ENCODE measurements around the gene FRMD3. TPM values are rescaled to one million over a fixed set of nuclear protein-coding genes. Genes with fewer than 3 reads are reported as not detected.

Gene FRMD3
- total RNA-seq, 1 donor from 2014 or later = 0.34 TPM

DNA sequence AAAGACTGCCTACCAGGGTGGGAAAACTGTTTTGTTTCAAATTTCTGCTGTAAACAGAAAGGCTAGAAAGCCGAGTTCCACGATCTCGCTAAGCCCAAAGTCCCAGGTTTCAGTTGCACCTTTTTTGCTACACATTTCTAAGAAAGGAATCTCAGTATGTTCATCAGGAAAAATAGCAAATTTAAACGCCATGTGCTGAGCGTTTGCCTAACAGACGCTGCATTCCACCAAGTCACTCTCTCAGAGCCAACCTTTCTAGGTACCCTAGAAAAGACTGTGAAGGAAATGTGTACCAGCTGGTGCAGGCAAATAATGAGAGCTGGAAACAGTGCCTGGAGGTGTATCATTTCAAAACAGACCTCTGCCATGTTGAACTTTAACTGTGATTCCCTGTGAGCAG lies 71.8 kb downstream of the FRMD3 start:
- no peaks in the 10 kb centered on the region for H3K36me3 Mint-ChIP-seq (ENCODE audit: low read depth)
- intact Hi-C loops (cut with micrococcal nuclease) = no loop called here
- no peak for DNase-seq (ENCODE audit: low spot score)
- no peak overlapping the region for H3K4me3 Mint-ChIP-seq (ENCODE audit: low read depth)
- no peak overlapping the region for H3K27ac Mint-ChIP-seq
- no peaks in the 10 kb centered on the region for H3K9me3 Mint-ChIP-seq
- H3K27me3 Mint-ChIP-seq (ENCODE audit: low read depth) = peaks cover 36% of the 10 kb centered on the region
- peaks cover 2% of the 10 kb centered on the region for H3K4me1 Mint-ChIP-seq (ENCODE audit: low read depth)

DNA sequence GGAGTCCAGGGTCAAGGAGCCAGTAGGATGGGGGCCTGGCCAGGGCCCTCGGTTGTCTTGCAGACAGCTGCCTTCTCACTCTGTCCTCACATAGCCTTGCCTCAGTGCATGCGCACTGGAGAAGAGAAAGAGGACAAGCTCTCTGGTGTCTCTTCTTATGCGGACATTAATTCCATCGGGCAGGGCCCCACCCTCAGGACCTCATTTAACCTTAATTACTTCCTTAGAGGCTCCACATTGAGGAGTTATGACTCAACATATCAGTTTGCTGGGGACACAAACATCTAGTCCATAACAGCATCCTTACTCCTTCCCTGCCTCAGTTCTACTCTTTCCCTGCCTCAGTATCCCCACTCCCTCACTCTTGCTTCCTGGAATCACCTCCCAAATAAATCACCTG lies 78.4 kb downstream of the FRMD3 start:
- Mint-ChIP-seq H3K9me3 (no peaks in the 10 kb centered on the region), H3K27me3 (ENCODE audit: low read depth) (no peaks in the 10 kb centered on the region), H3K4me3 (ENCODE audit: low read depth) (no peak overlapping the region), H3K27ac (no peak overlapping the region), H3K36me3 (ENCODE audit: low read depth) (no peaks in the 10 kb centered on the region), H3K4me1 (ENCODE audit: low read depth) (no peaks in the 10 kb centered on the region)
- intact Hi-C loops (cut with micrococcal nuclease) = no loop called here
- DNase-seq (ENCODE audit: low spot score) = no peak

DNA sequence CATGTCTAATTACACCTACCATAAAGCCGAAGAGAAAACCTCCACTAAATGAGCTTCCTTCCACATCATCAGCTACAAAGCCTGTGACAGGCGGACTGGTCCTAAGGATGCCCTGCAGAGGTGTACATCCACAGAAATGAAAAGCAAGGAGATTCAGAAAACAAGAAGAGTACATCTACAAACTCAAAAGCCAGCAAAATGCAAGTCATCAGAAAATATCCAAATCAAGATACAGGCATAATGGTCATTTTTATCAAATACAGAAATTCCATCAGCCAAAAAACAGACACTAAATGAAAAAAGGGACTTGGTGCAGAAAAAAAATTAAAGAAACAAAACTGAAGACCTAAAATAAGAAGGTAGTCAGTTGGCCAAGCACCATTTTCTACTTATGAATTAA lies 79.7 kb downstream of the FRMD3 start:
- no peaks in the 10 kb centered on the region for H3K27me3 Mint-ChIP-seq (ENCODE audit: low read depth)
- H3K36me3 Mint-ChIP-seq (ENCODE audit: low read depth) = no peaks in the 10 kb centered on the region
- H3K4me1 Mint-ChIP-seq (ENCODE audit: low read depth) = no peaks in the 10 kb centered on the region
- no peaks in the 10 kb centered on the region for H3K9me3 Mint-ChIP-seq
- intact Hi-C loops (cut with micrococcal nuclease) = no loop called here
- H3K27ac Mint-ChIP-seq = no peak overlapping the region
- DNase-seq (ENCODE audit: low spot score) = no peak
- no peak overlapping the region for H3K4me3 Mint-ChIP-seq (ENCODE audit: low read depth)

DNA sequence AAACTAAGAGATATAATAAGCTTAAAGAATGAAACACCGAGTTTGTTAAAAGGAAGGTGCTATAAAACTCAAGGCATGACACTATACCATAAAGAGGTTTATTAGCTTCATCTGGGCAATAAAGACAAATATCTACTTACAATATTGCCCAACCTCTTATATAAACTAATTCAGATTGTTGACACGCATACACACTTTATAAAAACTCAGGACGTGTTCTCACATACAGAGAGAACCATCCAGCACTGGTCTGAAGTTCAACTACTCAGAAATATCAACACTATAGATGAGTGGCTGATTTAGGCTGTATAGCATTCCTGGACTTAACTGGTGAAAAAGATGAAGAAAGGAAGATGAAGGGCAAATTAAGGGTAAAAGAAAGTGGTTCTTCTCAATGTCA lies 81.2 kb downstream of the FRMD3 start:
- no peak for DNase-seq (ENCODE audit: low spot score)
- H3K4me1 Mint-ChIP-seq (ENCODE audit: low read depth) = no peaks in the 10 kb centered on the region
- H3K36me3 Mint-ChIP-seq (ENCODE audit: low read depth) = no peaks in the 10 kb centered on the region
- intact Hi-C loops (cut with micrococcal nuclease) = no loop called here
- no peaks in the 10 kb centered on the region for H3K27me3 Mint-ChIP-seq (ENCODE audit: low read depth)
- H3K27ac Mint-ChIP-seq = no peak overlapping the region
- H3K9me3 Mint-ChIP-seq = no peaks in the 10 kb centered on the region
- H3K4me3 Mint-ChIP-seq (ENCODE audit: low read depth) = no peak overlapping the region

DNA sequence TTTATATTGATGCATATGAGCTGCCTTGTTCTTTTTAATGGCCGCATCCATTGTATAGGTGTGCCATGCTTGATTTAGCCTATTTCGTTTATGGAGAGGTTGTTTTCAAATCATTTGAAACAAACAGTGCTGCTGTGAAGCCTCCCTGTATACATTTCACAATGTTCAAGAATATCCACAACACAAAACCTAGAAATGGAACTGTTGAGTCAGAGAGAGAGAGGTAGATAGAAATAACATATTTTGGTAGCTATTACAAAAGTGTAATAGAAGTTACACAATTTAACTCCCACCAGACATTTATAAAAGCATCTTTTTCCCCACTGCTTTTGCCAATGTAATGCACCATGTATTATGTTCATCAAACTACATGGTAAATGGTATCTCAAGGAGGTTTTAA lies 82.0 kb downstream of the FRMD3 start:
- no peaks in the 10 kb centered on the region for H3K4me1 Mint-ChIP-seq (ENCODE audit: low read depth)
- no peak for DNase-seq (ENCODE audit: low spot score)
- H3K36me3 Mint-ChIP-seq (ENCODE audit: low read depth) = no peaks in the 10 kb centered on the region
- H3K4me3 Mint-ChIP-seq (ENCODE audit: low read depth) = no peak overlapping the region
- H3K27me3 Mint-ChIP-seq (ENCODE audit: low read depth) = no peaks in the 10 kb centered on the region
- intact Hi-C loops (cut with micrococcal nuclease) = no loop called here
- H3K9me3 Mint-ChIP-seq = no peaks in the 10 kb centered on the region
- no peak overlapping the region for H3K27ac Mint-ChIP-seq

DNA sequence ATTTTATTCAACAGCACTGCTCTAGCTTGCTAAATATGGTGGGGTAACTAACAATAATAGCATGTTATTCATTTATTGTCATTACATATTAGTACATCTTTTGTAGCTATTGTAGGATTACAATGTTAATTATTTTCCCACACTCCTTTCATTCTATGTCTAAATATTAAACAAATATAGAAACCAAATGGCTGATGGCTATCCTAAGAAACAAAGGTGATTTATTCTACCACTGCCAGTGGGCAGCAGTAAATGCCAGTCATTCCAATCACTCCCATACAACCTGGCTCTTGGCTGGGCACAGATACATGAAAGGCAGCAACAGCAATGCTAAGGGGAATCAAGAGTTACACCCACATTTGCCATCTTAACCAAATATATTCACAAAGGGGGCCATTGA lies 84.1 kb downstream of the FRMD3 start:
- Mint-ChIP-seq H3K4me3 (ENCODE audit: low read depth) (no peak overlapping the region), H3K36me3 (ENCODE audit: low read depth) (no peaks in the 10 kb centered on the region), H3K27me3 (ENCODE audit: low read depth) (no peaks in the 10 kb centered on the region), H3K4me1 (ENCODE audit: low read depth) (no peaks in the 10 kb centered on the region), H3K27ac (no peak overlapping the region), H3K9me3 (no peaks in the 10 kb centered on the region)
- intact Hi-C loops (cut with micrococcal nuclease) = no loop called here
- no peak for DNase-seq (ENCODE audit: low spot score)

DNA sequence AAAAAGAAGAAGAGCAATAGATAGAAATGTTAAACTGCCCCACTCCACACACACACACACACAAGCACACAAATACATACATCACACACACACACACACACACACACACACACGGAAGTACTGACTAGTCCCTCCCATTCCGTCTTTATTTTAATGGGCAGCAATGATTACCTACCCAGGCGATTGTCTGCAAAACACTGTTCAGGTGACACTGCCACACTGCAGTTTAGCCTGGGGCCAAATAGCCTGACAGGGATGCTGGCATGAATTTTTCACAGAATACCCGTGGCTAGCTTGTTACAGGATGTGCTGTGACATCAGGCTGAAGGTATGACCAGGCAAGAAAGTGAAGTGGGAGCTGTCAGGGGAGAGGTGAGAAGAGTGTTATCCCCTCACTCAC lies 86.9 kb downstream of the FRMD3 start:
- no peak overlapping the region for H3K27ac Mint-ChIP-seq
- H3K4me1 Mint-ChIP-seq (ENCODE audit: low read depth) = no peaks in the 10 kb centered on the region
- no peaks in the 10 kb centered on the region for H3K36me3 Mint-ChIP-seq (ENCODE audit: low read depth)
- no peak overlapping the region for H3K4me3 Mint-ChIP-seq (ENCODE audit: low read depth)
- H3K27me3 Mint-ChIP-seq (ENCODE audit: low read depth) = no peaks in the 10 kb centered on the region
- no peak for DNase-seq (ENCODE audit: low spot score)
- intact Hi-C loops (cut with micrococcal nuclease) = no loop called here
- H3K9me3 Mint-ChIP-seq = no peaks in the 10 kb centered on the region

DNA sequence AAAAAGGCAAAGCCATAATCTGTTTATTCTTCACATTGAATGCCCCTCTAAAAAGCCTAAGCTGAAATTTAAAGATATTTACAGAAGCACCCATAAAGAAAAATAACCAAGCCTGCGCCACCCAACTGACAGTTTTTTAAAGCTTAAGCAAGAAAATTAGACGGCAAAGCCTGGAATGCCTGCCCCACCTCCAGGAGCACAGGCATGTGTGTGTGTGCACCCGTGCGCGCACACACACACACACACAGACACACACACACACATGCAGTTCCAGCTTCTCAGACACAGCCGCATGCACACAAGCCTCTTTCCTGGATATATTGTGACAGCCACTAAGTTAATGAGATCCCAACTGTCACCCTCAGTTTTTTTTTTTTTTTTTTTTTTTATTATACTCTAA lies 88.2 kb downstream of the FRMD3 start:
- DNase-seq (ENCODE audit: low spot score) = no peak
- intact Hi-C loops (cut with micrococcal nuclease) = no loop called here
- no peaks in the 10 kb centered on the region for H3K36me3 Mint-ChIP-seq (ENCODE audit: low read depth)
- no peaks in the 10 kb centered on the region for H3K4me1 Mint-ChIP-seq (ENCODE audit: low read depth)
- H3K9me3 Mint-ChIP-seq = no peaks in the 10 kb centered on the region
- no peak overlapping the region for H3K4me3 Mint-ChIP-seq (ENCODE audit: low read depth)
- H3K27ac Mint-ChIP-seq = no peak overlapping the region
- no peaks in the 10 kb centered on the region for H3K27me3 Mint-ChIP-seq (ENCODE audit: low read depth)

DNA sequence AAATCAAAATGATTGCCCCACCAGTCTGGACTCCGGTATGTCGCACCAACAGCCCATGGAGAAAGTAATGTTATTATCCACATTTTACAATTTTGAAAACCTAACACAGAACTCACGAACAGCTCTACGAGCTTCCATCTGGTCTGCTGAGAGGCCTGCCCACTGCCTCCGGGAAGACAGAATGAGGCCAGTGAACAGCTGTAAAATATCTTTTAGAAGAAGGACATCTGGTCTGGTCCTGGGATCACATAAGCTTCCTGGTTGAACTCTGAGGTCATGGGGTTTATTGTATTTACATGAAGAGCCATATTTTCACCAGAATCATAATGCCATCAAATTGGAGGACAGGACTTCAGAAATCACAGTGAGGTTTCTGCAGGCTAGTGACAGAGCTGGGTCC lies 89.0 kb downstream of the FRMD3 start:
- DNase-seq (ENCODE audit: low spot score) = no peak
- Mint-ChIP-seq H3K4me3 (ENCODE audit: low read depth) (no peak overlapping the region), H3K27me3 (ENCODE audit: low read depth) (no peaks in the 10 kb centered on the region), H3K27ac (no peak overlapping the region), H3K4me1 (ENCODE audit: low read depth) (no peaks in the 10 kb centered on the region), H3K9me3 (no peaks in the 10 kb centered on the region), H3K36me3 (ENCODE audit: low read depth) (no peaks in the 10 kb centered on the region)
- intact Hi-C loops (cut with micrococcal nuclease) = no loop called here

DNA sequence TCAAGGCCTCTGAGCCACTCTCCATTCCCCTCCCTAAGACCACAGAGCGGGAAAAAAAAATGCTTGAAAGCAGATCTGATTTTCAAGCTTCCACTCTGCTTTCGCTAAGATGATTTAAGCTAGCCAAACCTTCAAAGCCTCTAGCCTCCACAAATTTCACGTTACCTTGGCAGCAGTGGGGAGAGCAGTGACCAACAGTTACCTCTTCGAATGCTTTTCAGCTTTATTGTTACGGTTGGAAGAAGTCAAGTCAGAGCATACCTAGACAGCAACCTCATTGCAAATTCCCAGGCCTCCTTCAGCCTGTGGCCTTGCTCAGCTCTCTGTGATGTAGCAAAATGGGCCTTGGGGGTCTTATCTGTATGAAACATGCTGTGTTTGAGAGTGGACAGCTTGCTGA lies 89.6 kb downstream of the FRMD3 start:
- intact Hi-C loops (cut with micrococcal nuclease) = no loop called here
- no peaks in the 10 kb centered on the region for H3K27me3 Mint-ChIP-seq (ENCODE audit: low read depth)
- no peaks in the 10 kb centered on the region for H3K36me3 Mint-ChIP-seq (ENCODE audit: low read depth)
- no peaks in the 10 kb centered on the region for H3K9me3 Mint-ChIP-seq
- H3K4me1 Mint-ChIP-seq (ENCODE audit: low read depth) = no peaks in the 10 kb centered on the region
- no peak for DNase-seq (ENCODE audit: low spot score)
- H3K27ac Mint-ChIP-seq = no peak overlapping the region
- H3K4me3 Mint-ChIP-seq (ENCODE audit: low read depth) = no peak overlapping the region

DNA sequence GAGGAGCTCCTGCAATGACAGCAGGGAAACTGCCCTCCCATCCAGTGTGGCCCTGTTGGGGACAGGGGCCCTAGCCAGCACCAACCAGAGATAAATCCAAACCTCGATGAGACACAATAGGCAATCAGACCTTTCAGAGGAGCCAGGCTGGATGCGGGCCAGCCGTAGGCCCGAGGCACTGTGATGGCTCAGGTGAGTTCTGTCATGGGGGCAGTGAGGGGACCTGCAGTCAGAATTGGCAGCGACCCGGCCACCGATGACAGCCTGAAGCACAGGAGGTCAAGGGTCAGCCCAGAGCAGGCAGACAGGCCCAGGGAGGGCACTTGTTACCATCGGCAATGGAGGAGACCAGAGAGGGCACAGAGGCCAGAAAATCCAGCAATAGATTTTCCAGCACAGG lies 90.8 kb downstream of the FRMD3 start:
- Mint-ChIP-seq H3K4me1 (ENCODE audit: low read depth) (no peaks in the 10 kb centered on the region), H3K27ac (no peak overlapping the region), H3K27me3 (ENCODE audit: low read depth) (no peaks in the 10 kb centered on the region), H3K9me3 (no peaks in the 10 kb centered on the region), H3K4me3 (ENCODE audit: low read depth) (no peak overlapping the region), H3K36me3 (ENCODE audit: low read depth) (no peaks in the 10 kb centered on the region)
- intact Hi-C loops (cut with micrococcal nuclease) = no loop called here
- no peak for DNase-seq (ENCODE audit: low spot score)

DNA sequence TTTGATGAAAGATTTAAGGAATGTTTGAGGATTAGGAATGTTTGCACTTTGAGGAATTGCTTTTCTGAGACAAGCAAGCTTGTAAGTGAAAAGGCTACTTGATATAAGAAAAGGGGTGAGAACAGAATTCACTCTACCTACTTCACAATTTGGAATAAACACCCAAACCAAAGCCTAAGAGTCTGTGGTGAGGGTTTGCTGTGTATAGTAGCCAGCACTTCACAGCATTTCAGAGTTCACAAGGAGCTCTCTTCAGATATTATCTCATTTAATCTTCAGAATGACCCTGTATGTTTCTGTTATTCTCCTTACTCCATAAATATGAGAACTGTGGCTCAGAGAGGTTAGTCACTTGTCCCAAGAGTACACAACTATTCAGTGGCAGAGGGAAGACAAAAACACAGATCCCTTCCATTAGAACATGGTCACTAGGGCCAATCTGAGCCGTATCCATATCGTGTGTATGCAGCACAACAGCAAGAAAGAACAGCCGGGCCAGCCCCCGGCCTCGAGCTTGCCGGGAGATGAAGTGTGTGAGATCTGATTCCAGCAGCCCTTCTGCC lies 92.4 kb downstream of the FRMD3 start:
- Mint-ChIP-seq H3K4me1 (ENCODE audit: low read depth) (no peaks in the 10 kb centered on the region), H3K27me3 (ENCODE audit: low read depth) (no peaks in the 10 kb centered on the region), H3K27ac (no peak overlapping the region), H3K9me3 (no peaks in the 10 kb centered on the region), H3K36me3 (ENCODE audit: low read depth) (no peaks in the 10 kb centered on the region), H3K4me3 (ENCODE audit: low read depth) (no peak overlapping the region)
- intact Hi-C loops (cut with micrococcal nuclease) = no loop called here
- DNase-seq (ENCODE audit: low spot score) = no peak

DNA sequence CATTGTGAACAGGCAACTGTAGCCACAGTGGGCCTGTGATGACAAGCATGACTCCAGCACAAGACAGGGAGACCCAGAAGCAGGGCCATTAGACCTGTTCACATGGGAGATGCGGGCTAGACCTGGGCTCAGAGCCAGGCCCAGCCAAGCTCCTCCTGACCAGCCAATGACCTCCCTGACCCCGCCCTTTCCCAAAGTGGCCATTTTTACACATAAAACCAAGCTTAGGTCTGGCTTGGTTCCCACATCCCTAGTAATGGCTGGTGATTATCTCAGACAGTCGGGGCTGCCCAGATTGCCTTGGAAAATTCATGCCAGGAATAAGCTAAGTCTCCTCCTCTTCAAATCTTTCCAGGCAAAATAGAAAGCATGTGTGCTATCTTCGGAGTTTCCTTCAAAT lies 94.1 kb downstream of the FRMD3 start:
- no peak overlapping the region for H3K27ac Mint-ChIP-seq
- H3K36me3 Mint-ChIP-seq (ENCODE audit: low read depth) = no peaks in the 10 kb centered on the region
- H3K4me1 Mint-ChIP-seq (ENCODE audit: low read depth) = no peaks in the 10 kb centered on the region
- H3K27me3 Mint-ChIP-seq (ENCODE audit: low read depth) = no peaks in the 10 kb centered on the region
- no peak overlapping the region for H3K4me3 Mint-ChIP-seq (ENCODE audit: low read depth)
- no peak for DNase-seq (ENCODE audit: low spot score)
- intact Hi-C loops (cut with micrococcal nuclease) = no loop called here
- H3K9me3 Mint-ChIP-seq = no peaks in the 10 kb centered on the region

DNA sequence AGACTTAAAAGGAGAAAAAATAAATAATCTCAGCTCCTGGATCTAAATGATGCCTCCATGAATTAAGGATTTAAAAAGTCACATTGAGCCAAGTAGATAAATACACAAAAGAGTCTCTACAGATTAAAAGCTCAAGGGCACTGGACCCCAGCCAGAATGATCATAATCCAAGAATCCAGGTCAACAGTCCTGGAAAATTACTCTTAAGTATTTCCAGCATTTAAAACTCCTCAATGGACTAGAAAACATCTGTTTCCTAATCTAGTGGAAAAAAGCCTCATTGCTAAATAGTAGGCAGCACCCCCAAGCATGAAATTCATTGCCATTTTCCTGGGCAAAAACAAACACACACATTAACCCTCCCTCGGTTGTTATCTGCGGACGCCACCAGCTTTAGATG lies 96.8 kb downstream of the FRMD3 start:
- intact Hi-C loops (cut with micrococcal nuclease) = no loop called here
- Mint-ChIP-seq H3K27ac (no peak overlapping the region), H3K9me3 (no peaks in the 10 kb centered on the region), H3K4me1 (ENCODE audit: low read depth) (no peaks in the 10 kb centered on the region), H3K4me3 (ENCODE audit: low read depth) (no peak overlapping the region), H3K36me3 (ENCODE audit: low read depth) (no peaks in the 10 kb centered on the region), H3K27me3 (ENCODE audit: low read depth) (no peaks in the 10 kb centered on the region)
- no peak for DNase-seq (ENCODE audit: low spot score)

Data from activated T-helper 2 cell treated with anti-CD3 and anti-CD28 coated beads, Interferon-gamma antibody, Interleukin-2, Interleukin-4, amounts not matched to agents 10 μg/mL and 5 μg/mL and 100 μg/mL, durations not matched to agents 14 hours and 24 hours and 36 hours (primary cell).